GM18519 (cell line): ENCODE results near the gene VEGFC.

Source experiments
- ATAC-seq: cut with Tn5 transposase; IDR thresholded peaks from one replicate; pipeline ENCODE4 v1.9.1; 2021; ENCODE audit warnings: mild to moderate bottlenecking, moderate library complexity; ENCODE audit not compliant: unreplicated experiment, low FRiP score

VEGFC gene

GRCh38 chr4:176774852-176775251 lies 17.9 kb downstream of the VEGFC start:
- no peak for ATAC-seq

- ATAC-seq = no peak
These were observed 23.2 kb downstream of the VEGFC start for GRCh38 chr4:176769514-176769913.

GRCh38 chr4:176767183-176767582 lies 25.5 kb downstream of the VEGFC start:
- no peak for ATAC-seq

GRCh38 chr4:176762661-176763308 lies 29.9 kb downstream of the VEGFC start:
- no peak for ATAC-seq

- no peak for ATAC-seq
These were observed 30.9 kb downstream of the VEGFC start for GRCh38 chr4:176761872-176762271.

- no peak for ATAC-seq
These were observed 32.3 kb downstream of the VEGFC start for GRCh38 chr4:176760471-176760870.

- ATAC-seq = no peak
These were observed 34.0 kb downstream of the VEGFC start for GRCh38 chr4:176758731-176759130.

GRCh38 chr4:176758323-176758722 lies 34.4 kb downstream of the VEGFC start:
- ATAC-seq = no peak

GRCh38 chr4:176755613-176756012 lies 37.1 kb downstream of the VEGFC start:
- ATAC-seq = no peak

GRCh38 chr4:176755001-176755400 lies 37.7 kb downstream of the VEGFC start:
- no peak for ATAC-seq

- no peak for ATAC-seq
These were observed 39.7 kb downstream of the VEGFC start for GRCh38 chr4:176753049-176753448.

GRCh38 chr4:176752191-176752749 lies 40.5 kb downstream of the VEGFC start:
- no peak for ATAC-seq

- ATAC-seq = no peak
These were observed 41.7 kb downstream of the VEGFC start for GRCh38 chr4:176751061-176751460.

GRCh38 chr4:176746846-176747245 lies 45.9 kb downstream of the VEGFC start:
- no peak for ATAC-seq

GRCh38 chr4:176745902-176746301 lies 46.8 kb downstream of the VEGFC start:
- ATAC-seq = no peak

- ATAC-seq = no peak
These were observed 48.6 kb downstream of the VEGFC start for GRCh38 chr4:176744091-176744490.

GRCh38 chr4:176742211-176742610 lies 50.5 kb downstream of the VEGFC start:
- ATAC-seq = no peak

GRCh38 chr4:176741253-176741652 lies 51.5 kb downstream of the VEGFC start:
- ATAC-seq = no peak

- ATAC-seq = no peak
These were observed 57.4 kb downstream of the VEGFC start for GRCh38 chr4:176735300-176735699.

GRCh38 chr4:176734461-176734860 lies 58.3 kb downstream of the VEGFC start:
- no peak for ATAC-seq

GRCh38 chr4:176729489-176729888 lies 63.2 kb downstream of the VEGFC start:
- ATAC-seq = no peak

- ATAC-seq = no peak
These were observed 65.9 kb downstream of the VEGFC start for GRCh38 chr4:176726803-176727202.

- ATAC-seq = no peak
These were observed 71.3 kb downstream of the VEGFC start for GRCh38 chr4:176721459-176721858.
